Activated CD4-positive, CD25-positive, alpha-beta regulatory T cell treated with anti-CD3 and anti-CD28 coated beads, Interleukin-2, amount 50 U/mL, for 16 hours (primary cell): ENCODE results near the gene NPIPB6.
"Not testable (repeated sequence)": the region's sequence is repeated elsewhere in the genome, so short reads cannot be mapped to it uniquely, and the experiment has no call there.

ENCODE experiments used
- DNase-seq: peaks from one replicate; pipeline ENCODE4 v3.0.0-alpha.2; 2020; ENCODE audit warnings: low read depth, low spot score

Gene NPIPB6

DNA sequence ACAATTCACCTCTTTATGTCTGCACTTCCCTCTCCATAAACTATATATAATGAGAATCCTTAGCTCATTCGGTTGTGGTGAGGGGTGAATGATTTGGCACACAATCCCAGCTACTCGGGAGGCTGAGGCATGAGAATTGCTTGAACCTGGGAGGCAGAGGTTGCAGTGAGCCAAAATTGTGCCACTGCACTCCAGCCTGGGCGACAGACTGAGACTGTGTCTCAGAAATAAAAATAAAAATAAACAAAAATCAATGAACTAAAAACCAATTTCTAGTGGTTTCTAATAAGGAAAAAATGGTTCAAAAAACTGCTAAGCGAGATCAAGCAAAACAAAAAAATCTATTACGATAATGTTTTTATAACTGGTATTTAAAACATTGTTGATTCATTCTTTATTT lies at the start of gene NPIPB6:
NPIPB6 (minus strand) TSS at position 101 of the 400 bp plus-strand sequence. CDS start 686 bp downstream, outside the sequence.
- not testable (repeated sequence) for DNase-seq

DNA sequence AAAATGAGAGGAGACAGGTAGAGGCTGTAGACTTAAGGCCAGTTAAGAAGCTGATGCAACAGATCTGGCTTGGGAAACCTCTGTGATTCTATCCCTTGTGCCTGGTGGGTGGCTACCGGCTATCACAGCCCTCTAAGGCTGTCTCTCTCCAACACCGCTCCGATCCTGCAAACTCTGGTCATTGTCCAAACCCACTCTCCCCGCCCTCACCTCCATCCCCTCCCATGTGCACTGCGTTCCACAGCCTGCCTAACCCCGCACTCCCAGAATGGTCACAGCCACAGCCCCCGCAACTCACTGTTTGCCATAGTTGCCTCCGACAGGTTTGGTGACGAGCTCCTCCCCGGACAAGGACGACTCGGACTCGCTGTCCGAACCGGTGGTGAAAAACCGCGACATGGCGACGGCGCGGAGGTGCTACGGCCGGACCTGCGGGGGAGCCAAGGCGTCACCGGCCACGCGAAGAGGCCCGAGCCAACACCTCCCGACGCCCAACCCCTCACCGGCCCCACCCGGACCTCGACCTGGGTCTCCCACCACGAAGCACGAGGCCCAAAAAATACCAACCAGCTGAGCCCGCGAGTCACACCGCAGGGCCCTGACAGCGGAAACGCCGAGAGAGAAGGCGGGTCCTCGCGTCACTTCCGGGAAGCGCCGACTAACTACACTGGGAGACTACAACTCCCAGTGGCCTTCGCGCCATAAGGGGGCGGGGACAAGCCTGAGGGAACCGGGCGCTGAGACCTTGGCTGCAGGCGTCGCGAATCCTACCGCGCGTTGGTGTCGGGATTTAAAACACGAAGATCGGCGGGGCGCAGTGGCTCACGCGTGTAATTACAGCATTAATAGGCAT lies 40.1 kb upstream of the NPIPB6 start, which contains the start of gene EIF3CL:
EIF3CL (minus strand) TSS at position 622 of the 853 bp plus-strand sequence; CDS start at position 399, 223 bp downstream.
- DNase-seq, result not testable (repeated sequence)

DNA sequence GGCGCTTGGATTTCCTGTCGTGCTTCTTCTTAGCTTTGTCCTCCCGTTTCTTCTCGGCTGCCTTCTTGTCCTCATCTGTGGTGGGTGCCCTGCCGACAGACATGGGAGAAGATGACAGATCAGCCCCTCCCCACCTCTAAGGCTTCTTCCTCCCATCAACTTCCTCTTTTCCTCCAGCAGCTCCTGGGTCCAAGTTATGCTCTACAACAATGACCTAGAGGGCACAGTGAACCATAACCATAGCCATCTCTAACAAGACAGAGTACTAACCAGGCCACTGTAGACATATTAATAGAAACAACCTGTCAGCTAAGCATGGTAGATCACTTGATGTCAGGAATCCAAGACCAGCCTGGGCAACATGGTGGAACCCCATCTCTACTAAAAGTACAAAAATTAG lies 28.7 kb upstream of the NPIPB6 start:
- not testable (repeated sequence) for DNase-seq

DNA sequence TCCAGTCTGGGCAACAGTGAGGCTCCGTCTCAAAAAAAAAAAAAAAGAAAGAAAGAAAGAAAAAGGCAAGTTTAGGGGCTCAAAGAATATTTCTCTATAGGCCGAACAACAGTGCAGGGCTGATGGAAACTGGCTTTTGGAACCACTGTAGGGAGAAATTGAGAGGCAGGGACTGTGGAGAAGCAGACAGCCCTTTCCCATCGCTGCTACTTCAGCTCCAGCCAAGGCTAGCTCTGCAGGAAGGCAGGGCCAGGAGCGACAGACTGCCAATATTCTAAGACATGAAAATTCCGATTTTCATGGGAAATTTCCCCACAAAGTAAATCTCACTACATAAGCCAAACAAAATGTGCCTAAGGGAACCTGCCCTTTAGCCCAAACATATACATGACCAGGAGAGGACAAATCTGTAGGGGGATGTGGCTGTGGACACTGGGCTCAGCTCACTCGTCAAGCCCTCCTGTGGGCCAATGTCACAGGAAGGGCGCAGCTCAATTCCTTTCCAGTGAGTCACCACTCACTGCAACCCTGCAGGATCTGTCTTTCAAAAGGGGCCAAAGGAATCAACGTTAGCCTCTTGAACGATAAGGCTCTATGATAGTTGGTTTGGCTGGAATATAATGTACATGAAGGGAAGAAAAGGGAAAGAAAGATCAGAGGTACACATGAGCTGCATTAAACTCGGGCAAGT lies 19.0 kb upstream of the NPIPB6 start:
- DNase-seq, result not testable (repeated sequence)

DNA sequence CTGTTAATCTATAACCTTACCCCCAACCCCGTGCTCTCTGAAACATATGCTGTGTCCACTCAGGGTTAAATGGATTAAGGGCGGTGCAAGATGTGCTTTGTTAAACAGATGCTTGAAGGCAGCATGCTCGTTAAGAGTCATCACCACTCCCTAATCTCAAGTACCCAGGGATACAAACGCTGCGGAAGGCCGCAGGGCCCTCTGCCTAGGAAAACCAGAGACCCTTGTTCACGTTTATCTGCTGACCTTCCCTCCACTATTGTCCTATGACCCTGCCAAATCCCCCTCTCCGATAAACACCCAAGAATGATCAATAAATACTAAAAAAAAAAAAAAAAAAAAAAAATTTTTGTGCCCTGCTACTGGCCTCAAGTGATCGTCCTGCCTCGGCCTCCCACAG lies 14.5 kb upstream of the NPIPB6 start:
- DNase-seq, result not testable (repeated sequence)

DNA sequence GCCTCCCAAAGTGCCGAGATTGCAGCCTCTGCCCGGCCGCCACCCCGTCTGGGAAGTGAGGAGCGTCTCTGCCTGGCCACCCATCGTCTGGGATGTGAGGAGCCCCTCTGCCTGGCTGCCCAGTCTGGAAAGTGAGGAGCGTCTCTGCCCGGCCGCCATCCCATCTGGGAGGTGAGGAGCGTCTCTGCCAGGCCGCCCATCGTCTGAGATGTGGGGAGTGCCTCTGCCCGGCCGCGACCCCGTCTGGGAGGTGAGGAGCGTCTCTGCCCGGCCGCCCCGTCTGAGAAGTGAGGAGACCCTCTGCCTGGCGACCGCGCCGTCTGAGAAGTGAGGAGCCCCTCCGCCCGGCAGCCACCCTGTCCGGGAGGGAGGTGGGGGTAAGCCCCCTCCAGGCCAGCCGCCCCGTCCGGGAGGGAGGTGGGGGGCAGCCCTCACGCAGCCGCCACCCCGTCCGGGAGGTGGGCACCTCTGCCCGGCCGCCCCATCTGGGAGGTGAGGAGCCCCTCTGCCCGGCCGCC lies 13.9 kb upstream of the NPIPB6 start:
- DNase-seq, result not testable (repeated sequence)

DNA sequence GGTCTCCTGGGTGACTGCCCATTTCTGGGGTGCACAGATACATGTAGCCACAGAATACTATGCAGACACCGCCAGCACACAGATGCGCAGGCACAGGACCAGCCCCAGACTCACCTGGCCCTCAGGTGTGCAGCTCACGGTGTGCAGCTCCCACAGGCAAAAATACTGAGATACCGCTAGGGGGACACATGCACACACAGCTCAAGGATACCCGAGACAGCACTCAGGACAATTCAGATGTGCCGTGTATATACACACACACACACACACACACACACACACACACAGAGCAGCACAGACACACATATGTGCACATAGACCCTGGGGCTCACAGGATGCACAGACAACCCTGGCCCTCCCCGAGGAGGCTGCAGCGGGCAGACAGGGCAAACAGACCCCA lies 11.8 kb upstream of the NPIPB6 start:
- DNase-seq, result not testable (repeated sequence)

DNA sequence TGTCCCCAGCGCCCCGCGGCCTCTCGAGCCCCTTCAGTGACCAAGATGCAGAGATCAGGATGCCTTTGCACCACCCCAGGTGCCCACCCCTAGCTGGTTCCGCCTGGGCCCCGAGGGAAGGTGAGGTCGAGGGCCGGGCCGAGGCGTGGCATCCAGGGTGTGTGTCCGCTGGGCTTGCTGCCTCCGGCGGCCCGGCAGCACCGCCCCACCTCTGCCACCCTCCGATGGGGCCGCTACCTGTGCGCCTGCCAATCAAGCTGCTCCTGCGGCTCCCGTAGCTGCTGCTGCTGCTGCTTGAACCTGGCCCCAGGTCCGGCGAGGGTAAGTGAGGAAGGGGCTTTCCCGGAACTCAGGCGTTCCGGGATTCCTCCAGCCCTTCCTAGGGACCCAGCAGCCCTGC lies 11.0 kb upstream of the NPIPB6 start:
- not testable (repeated sequence) for DNase-seq

DNA sequence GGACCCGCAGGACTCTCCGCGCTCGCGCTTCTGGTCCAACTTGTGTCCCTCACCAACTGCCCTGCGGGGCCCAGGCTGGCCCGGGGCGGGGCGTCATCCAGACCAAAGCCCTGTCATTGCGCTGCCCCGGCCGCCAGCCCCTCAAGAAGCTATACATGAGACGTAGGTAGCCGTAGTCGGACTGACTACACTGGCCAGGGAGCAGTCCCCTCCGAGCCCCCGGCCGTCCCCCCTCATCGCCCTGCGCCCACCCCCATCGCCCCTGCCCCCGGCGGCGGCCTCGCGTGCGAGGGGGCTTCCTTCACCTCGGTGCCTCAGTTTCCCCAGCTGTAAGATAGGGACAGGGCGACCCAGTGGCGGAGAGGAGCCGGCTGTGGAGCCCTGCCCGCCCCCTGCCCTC lies 4.6 kb upstream of the NPIPB6 start:
- DNase-seq, result not testable (repeated sequence)

DNA sequence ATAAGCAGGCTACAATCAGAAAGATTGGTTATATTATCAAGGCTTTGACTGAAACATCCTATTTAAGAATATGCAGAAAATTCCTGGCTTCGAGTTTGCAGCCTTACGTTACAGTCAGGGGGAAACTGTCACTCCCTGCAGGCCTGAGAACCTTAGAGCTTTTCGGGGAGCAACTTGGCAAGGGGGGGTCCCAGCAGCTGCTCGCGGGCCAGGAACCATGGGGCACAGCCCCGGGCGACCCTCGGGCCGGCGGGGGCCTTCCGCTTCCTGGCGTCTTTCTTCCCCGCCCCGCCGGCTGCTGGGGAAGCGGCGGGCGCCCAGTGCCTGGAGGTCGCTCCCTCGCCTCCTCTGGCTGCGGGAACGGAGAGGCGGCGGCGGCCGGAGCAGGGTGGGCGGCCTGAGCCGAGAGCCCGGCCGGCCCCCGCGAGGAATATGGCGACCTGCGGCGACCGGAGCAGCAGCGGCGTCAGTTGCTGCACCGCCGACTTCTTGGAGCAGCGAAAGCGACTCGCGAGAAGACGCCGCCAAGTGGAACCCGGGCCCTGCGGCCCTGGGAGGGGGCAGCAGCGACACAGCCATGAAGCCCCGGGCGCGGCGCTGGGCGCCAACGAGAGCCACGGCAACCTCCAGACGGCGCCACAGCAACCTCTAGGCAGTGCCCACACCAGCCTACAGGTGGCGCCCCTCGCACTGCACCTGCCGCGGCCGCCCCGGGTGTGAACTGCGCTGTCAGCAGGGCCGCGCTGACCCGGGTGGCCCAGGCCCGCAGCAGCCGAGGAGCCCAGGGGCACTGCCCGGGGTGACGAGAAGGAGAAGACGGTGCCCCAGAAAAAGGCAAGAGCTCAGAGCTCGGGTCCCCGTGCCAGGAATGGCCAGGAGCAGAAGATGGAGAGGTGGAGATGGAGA lies 1.2 kb upstream of the NPIPB6 start:
- not testable (repeated sequence) for DNase-seq

DNA sequence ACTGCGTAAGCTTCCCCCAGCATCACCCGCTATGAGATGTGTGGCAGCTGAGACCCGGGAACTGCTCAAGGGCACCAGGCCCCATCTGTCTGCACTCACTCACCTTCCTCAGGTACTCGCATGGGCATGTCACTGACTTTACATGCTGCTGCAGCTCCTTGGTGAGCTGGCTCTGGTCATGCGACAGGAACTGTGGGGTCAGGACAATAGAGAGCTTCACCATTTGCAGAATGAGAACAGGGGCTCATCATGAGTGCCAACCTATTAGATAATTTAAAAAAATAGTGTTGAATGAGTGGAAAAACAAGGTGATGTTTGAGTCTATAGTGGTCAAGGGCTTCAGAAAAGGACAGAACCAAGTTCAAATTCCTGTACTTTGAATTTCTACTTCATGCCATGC lies 708 bp downstream of the NPIPB6 start:
- DNase-seq, result not testable (repeated sequence)

DNA sequence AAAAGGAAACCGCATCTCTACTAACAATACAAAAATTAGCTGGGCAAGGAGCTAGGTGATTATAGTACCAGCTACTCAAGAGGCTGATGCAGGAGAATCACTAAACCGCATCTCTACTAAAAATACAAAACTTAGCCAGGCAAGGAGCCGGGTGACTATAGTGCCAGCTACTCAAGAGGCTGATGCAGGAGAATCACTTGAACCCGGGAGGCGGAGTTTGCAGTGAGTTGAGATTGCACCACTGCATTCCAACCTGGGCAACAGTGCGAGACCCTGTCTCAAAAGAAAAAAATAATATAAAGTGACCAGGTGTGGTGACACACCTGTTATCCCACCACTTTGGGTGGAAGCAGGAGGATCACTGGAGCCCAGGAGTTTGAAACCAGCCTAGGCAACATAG lies 25.1 kb downstream of the NPIPB6 start:
- not testable (repeated sequence) for DNase-seq

DNA sequence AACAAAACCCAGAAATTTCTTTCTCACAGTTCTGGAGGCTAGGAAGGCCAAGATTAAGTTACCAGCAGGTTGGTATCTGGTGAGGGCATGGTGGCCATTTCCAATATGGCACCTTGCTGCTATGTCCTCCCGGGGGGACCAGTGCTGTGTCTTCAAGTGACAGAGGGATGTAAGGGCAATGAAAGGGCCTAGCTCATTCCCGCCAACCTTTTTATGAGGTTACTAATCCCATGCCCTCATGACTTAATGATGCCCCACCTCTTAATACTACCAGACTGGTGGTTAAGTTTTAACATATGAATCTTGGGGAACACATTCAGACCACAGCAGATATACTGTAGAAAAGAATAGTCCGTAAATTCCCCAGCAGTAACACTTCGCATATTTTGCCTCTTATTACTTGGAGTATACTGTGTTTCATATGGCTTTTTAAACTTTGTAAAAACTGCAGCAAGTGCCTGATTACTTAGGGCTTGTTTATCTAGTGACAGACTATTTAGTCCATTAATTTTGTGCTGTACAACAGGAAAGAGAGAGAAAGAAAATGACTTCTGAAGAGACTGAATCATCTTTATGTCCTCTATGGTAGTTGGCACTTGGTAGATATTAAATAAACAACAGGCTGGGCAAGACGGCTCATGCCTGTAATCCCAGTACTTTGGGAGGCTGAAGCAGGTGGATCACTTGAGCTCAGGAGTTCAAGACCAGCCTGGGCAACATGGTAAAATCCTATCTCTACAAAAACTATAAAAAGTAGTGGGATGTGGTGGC lies 26.2 kb downstream of the NPIPB6 start:
- not testable (repeated sequence) for DNase-seq

DNA sequence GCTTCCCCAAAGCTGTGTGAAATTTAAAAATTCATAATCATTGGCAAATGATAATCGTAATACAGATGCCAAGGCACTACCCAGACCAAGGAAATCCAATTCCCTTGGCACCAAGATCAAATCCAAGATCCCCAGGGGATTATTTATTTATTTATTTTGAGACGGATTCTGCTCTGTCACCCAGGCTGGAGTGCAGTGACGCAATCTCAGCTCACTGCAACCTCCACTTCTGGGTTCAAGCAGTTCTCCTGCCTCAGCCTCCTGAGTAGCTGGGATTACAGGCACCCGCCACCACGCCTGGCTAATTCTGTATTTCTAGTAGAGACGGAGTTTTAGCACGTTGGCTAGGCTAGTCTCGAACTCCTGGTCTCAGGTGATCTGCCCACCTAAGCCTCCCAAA lies 27.6 kb downstream of the NPIPB6 start:
- DNase-seq, result not testable (repeated sequence)

DNA sequence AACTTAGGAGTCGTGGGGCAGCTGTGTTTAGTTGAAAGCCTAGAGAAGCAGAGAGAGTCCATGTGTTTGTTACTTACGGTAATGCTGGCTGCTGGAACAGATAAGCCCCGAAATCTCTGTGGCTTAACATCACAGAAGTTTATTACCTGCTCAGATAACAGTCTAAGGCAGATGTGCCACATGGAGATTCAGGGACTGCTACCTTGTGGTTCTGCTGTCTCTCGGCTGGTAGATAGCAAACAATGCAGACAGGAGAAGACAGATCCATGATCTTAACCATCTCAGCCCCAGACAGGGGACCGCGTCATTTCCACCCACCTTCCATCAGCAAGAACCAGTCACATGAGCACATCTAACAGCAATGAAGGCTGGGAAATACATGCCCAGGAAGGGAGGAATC lies 30.7 kb downstream of the NPIPB6 start:
- DNase-seq, result not testable (repeated sequence)

DNA sequence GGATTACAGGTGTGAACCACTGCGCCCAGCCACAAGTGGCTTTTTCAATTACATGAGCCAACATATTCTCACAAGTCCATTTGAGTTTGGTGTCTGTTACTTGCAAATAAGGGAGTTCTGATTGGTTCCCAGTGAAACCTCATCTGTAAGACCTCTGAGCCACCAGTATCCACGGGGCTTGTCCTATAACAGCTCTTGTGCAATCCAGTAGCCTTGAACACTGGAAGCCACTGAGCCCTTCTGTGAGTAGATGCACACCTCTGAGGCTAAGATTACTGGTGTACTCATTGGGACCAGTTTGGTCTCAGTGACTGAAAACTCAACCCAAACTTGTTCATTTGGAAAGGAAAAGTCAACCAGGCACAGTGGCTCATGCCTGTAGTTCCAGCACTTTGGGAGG lies 32.3 kb downstream of the NPIPB6 start:
- DNase-seq, result not testable (repeated sequence)

DNA sequence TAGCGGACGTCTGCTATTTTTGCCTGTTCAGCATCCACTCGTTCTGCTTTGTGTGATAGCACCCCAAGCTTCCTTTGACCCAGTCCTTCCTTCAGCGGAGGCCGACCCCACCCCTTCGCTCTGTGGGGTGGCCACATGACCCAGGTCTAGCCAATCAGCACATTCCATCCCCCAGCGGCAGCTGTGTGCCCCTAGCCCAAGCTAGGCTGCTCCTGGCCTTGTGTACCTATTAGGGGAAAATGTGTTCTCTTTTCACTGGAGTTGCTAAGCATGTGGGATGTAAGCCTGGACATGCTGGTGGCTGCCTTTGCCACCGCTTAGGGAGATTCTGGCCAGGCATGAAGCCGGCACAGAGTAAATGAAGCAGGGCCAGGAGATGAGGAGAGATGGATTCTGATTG lies 33.1 kb downstream of the NPIPB6 start:
- not testable (repeated sequence) for DNase-seq

DNA sequence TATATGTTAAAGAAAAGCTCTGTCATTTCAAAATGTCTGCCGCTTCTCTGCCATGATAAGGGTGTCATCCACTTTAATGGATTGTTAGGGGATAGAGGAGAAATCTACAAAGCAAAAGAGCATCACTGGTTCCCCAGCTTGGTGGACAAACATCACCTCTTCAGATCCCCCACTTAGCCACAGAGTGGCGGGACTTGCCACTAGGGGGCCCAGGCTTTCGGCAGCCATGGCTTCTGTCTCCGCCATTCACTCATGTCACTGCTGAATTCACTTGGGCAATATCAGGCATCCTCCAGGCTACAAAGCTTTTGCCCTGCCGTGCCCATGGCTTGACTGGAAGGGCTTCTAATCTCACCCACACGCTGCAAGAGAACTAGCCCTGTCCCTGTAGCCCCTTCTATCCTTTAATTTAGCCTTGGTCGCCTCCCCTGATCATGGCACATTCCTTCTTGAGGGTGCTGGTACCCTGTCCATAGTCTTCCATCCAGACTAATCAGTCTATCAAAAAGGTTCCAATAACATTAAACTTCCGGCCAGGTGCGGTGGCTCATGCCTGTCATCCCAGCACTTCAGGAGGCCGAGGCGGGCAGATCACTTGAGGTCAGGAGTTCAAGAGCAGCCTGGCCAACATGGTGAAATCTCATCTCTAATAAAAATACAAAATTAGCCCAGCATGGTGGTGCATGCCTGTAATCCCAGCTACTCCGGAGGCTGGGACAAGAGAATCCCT lies 36.3 kb downstream of the NPIPB6 start:
- DNase-seq, result peak; percentile 49

DNA sequence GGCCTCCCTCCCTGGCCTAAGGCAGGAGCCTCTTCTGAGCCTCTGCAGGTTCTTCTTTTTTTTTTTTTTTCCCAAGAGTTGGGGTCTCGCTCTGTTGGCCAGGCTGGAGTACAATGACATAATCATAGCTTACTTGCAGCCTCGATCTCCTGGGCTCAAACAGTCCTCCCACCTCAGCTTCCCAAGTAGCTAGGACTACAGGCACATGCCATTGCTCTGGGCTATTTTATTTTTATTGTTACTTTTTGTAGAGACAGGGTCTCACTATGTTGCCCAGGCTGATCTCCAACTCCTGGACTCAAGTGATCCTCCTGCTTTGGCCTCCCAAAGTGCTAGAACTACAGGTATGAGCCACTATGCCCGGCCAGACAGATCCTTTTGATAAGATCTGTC lies 38.4 kb downstream of the NPIPB6 start:
- no peak for DNase-seq
